ENCODE data around the gene ASIC4.

DNA sequence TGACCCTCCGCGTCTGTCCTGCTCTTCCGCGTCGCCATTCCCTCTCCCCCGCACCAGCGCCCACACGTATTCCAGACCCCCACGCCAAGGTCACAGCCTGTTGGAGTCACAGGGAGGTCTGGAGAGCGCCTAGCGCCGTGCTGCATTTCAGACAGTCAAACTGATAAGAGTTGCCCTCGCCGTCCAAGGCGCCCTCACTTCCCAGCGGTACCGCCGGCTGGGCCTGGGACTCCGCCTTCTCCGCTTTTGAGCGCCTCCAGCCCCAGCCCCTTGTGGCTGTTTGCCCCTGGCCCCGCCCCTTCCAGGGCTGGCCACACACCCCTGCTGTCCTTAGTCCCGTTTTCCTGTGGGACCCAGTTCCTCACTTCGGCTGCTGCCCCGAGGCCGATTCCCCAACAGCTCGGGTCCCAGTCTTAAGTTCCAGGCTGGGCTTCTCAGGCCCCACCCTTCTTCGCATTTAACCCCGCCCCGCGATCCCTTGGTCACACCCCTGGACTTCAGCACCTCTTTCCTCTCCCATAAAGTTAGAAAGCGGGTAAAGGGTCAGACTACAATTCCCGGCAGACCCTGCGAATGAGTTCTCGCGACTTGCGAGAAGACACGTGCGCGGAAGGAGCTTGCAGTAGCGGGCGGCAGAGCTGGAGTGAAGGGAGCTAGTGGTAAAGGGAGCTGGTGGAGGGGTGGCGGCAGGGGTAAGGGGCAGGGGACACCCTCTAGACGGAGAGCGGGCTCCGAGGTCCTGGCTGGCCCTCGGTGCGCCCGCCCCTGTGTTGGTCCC is 15.8 kb upstream of the ASIC4 start, which contains the start of gene GMPPA:
- 0 out of 2 replicates have a peak, but pooled peaks have one; percentile 34 for TF ChIP-seq MAZ (IDR thresholded peaks at IDR 0.05; ENCODE audit: borderline replicate concordance, low read depth, low read length)
- TF ChIP-seq, protein P1, sequence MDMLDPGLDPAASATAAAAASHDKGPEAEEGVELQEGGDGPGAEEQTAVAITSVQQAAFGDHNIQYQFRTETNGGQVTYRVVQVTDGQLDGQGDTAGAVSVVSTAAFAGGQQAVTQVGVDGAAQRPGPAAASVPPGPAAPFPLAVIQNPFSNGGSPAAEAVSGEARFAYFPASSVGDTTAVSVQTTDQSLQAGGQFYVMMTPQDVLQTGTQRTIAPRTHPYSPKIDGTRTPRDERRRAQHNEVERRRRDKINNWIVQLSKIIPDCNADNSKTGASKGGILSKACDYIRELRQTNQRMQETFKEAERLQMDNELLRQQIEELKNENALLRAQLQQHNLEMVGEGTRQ (IDR thresholded peaks at IDR 0.05), result peak; percentile 78
- TF ChIP-seq, protein P2, sequence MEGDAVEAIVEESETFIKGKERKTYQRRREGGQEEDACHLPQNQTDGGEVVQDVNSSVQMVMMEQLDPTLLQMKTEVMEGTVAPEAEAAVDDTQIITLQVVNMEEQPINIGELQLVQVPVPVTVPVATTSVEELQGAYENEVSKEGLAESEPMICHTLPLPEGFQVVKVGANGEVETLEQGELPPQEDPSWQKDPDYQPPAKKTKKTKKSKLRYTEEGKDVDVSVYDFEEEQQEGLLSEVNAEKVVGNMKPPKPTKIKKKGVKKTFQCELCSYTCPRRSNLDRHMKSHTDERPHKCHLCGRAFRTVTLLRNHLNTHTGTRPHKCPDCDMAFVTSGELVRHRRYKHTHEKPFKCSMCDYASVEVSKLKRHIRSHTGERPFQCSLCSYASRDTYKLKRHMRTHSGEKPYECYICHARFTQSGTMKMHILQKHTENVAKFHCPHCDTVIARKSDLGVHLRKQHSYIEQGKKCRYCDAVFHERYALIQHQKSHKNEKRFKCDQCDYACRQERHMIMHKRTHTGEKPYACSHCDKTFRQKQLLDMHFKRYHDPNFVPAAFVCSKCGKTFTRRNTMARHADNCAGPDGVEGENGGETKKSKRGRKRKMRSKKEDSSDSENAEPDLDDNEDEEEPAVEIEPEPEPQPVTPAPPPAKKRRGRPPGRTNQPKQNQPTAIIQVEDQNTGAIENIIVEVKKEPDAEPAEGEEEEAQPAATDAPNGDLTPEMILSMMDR (IDR thresholded peaks at IDR 0.05), result no peak
- TF ChIP-seq CHD2 (IDR thresholded peaks at IDR 0.05; ENCODE audit: low read length, partially characterized antibody), result peak; percentile 97
- TF ChIP-seq POLR2AphosphoS2 (conservative IDR thresholded peaks at IDR 0.05; ENCODE audit: low read length), result no peak
- peak; percentile 48 to 62; a peak in 3 of 5 replicates for TF ChIP-seq JUN (IDR thresholded peaks at IDR 0.05)
- TF ChIP-seq POLR2A (IDR thresholded peaks at IDR 0.05; ENCODE audit: low read length), result peak; percentile 89
- TF ChIP-seq RFX5 (IDR thresholded peaks at IDR 0.05), result no peak
- no peak for TF ChIP-seq EP300 (IDR thresholded peaks at IDR 0.05)
